Measurements from ENCODE around the gene RBPMS2. TPM values are rescaled to one million over a fixed set of nuclear protein-coding genes. Genes with fewer than 3 reads are reported as not detected.
"Not testable (repeated sequence)": the region's sequence is repeated elsewhere in the genome, so short reads cannot be mapped to it uniquely, and the experiment has no call there.

Gene RBPMS2
- polyA plus RNA-seq, 12 donors: 3.3 to 6.2 (median 4.6) TPM; not detected in 2

- no peak for DNase-seq
Observed at GRCh38 chr15:64754663-64755426, 20.5 kb downstream of the RBPMS2 start.

- DNase-seq: no peak
Observed at GRCh38 chr15:64753480-64754185, 21.8 kb downstream of the RBPMS2 start.

GRCh38 chr15:64751464-64751863, 23.9 kb downstream of the RBPMS2 start:
- no peak for DNase-seq

GRCh38 chr15:64749999-64750657, 25.3 kb downstream of the RBPMS2 start:
- no peak for DNase-seq

DNA sequence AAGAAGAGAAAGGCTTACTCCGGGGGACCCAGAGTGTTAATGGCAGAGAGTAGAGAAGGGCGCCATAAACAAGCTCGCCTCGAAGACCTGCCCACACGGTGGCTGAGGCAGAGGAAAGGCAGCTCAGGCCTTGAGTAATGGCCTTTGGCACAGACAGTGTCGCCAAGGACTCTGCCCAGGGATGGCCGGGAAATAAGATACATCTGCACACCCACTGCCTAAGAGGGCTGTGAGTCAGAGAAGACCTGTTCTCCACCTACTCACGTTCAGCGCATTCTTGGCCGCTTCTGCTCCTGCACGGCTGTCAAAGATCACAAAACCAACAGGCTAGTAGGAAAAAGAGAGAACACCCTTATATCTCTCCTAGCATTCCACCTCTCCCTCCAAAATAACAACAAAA, 26.2 kb downstream of the RBPMS2 start:
- DNase-seq: no peak

GRCh38 chr15:64748251-64748650, 27.1 kb downstream of the RBPMS2 start:
- DNase-seq: no peak

DNA sequence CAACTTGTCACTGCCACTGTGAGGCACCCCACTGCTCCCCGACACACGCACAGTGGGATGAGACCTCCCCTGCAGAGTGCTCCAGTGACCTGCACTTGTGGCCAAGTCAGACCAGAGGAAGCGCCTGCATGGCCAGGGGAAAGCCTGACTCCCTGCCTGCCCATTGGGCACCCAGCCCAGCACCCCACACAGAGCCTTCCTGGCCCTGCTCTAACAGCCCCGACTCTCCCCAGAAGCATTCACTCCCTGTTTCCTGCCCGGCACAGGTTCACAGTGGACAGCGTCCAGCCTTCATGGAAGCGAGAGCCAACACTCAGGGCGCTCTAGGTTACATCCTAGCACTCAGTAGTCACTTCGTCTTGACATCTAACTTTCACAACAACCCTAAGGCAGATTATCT, 27.8 kb downstream of the RBPMS2 start:
- no peak for DNase-seq

DNA sequence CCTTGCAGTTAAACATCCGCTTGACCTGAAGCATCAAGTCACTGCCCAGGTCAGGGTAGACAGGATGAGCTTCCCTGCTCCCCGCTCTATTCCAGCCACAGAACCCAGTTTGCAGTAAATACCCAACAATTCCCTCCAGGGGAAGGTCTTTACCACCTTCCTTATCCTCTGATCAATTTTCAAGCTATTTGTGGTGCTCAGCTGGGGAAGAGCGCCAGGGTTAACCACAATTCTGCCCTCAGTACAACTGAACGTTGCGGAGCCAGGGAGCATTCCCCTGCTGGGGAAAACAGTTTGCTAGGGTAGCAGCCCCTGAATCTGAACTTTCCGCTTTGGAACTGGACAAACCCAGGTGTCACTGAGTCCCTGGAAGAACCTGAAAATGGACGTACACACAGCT, 28.5 kb downstream of the RBPMS2 start:
- DNase-seq: no peak

GRCh38 chr15:64746356-64746755, 29.0 kb downstream of the RBPMS2 start:
- DNase-seq: no peak

GRCh38 chr15:64743691-64744090, 31.7 kb downstream of the RBPMS2 start:
- no peak for DNase-seq

- no peak for DNase-seq
Observed at GRCh38 chr15:64742921-64743320, 32.5 kb downstream of the RBPMS2 start.

DNA sequence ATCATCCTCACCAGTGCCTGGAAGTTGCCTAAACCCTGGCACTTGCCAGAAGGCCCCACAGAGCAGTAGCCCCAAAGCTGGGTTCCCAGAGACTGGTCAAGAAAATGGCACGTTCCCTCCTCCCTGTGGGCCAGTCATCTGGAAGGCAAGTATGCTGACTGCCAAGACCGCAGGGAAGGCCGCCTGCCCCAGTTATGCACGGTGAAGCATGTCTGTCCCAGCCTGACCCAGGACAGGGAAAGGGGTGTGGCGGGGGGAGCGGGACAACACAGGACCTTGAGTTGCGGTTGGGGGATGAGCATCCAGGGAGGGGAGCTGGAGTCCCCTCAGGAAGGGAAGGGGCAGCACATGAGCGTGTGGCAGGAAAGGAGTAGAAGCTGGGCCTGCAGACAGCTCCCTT, 33.0 kb downstream of the RBPMS2 start:
- no peak for DNase-seq

- DNase-seq: not testable (repeated sequence)
Observed at GRCh38 chr15:64741708-64742107, 33.7 kb downstream of the RBPMS2 start.

- peak; percentile 71 for DNase-seq
Observed at GRCh38 chr15:64740311-64741170, 34.8 kb downstream of the RBPMS2 start.

GRCh38 chr15:64739577-64740143, 35.7 kb downstream of the RBPMS2 start:
- DNase-seq: no peak

- DNase-seq: no peak
Observed at GRCh38 chr15:64739156-64739555, 36.2 kb downstream of the RBPMS2 start.

DNA sequence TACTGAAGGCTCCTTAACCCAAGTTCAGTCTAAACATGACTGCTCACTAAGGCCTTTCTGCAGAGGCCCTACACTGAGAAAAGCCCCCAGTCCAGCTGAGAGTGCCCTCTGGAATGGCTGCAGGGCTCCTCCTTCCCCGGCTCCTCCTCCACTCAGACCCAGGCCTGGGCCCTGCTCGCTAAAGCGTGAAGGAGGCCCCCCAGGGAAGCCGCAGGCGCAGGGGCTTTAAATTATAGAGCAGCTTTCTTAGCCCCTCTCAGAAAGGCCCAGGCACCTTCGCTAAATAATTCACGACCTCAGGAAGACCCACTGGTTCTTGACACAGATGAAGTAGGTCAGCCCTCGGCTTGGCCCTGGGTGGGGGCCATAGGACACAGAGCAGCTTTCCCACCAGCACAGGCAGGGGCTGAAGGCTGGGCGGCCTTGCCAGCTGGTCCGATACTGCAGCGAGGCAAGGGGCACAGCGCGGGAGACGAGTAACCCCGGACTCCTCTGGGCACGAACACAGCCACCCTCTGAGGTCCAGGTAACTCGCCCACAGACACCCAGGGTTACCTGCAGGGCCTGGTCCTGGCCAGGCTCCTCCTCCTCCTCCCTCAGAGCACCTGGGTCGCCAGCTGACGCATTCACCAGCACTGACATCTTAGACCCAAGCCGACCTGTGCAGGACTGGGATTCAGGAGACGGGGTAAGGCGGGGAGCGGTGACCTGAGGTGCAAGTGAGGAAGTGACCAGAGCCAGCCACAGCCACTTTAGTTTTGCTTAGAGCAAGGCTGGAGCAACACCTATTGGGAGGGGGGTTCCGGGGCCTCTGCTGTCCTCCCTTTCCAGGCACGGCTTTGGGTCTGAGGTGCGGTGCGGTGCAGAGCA, 36.9 kb downstream of the RBPMS2 start:
- DNase-seq: no peak

DNA sequence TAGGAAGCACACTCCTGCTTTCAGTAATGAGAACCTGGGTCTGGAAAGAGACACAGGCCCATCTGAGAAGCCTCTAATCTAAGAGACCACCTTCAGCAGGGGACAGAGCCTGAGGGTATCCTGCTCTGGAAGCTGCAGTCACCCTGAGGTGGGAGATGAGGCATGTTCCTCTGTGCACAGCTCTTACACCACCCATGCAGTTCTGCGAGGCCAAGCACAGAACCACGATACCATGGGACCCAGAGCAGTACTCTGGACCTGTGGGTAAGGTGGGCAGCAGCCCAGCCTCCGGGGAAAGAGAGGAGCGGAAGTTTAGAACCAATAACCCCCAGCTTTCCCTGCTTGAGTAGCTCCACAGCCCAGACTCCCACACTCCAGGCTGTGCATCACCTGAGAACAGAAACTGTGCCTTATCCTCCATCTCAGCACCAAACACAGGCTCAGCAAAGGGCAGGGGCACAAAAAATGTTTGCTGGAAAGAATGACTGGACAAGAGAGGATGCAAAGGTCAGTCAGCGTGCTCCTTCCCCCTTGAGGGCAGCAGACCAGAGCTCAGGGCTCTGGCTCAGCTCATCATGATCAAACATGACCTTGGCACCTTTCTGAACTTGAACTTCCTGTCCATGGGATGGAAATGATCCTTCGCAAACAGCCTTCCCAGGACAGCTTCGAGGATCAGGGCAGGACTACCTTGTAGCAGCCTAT, 43.1 kb downstream of the RBPMS2 start:
- DNase-seq: no peak

GRCh38 chr15:64731805-64732151, 43.6 kb downstream of the RBPMS2 start:
- no peak for DNase-seq

All from muscle of arm (tissue), 12 donors.